ENCODE results near the gene ERC2. TPM values are rescaled to one million over a fixed set of nuclear protein-coding genes. Genes with fewer than 3 reads are reported as not detected.
A peak's percentile ranks its signal among the peaks of the same experiment; 100 is the strongest.

Gene ERC2
- total RNA-seq, 1 donor: 0.36 TPM

GRCh38 chr3:55512571-55513343, 955.5 kb downstream of the ERC2 start:
- no peak for TF ChIP-seq CTCF (IDR thresholded peaks at IDR 0.05; ENCODE audit: extremely low read depth, low read depth, low read length)
- H3K27me3 ChIP-seq (ENCODE audit: insufficient read depth, low read length): no peaks in the 10 kb centered on the region
- H4K20me1 ChIP-seq (ENCODE audit: insufficient read depth, low read length): no peaks in the 10 kb centered on the region
- H3K27ac ChIP-seq (ENCODE audit: low read depth, low read length): peak overlapping the region; percentile 46
- peak overlapping the region; percentile 37 for H2AFZ ChIP-seq (ENCODE audit: low read length)
- peaks cover 18% of the 10 kb centered on the region for H3K4me1 ChIP-seq (ENCODE audit: insufficient read depth, low read length)
- H3K9me3 ChIP-seq (ENCODE audit: low read depth, low read length): no peaks in the 10 kb centered on the region
- no peaks in the 10 kb centered on the region for H3K36me3 ChIP-seq (ENCODE audit: insufficient read depth, low read length)
- H3K4me2 ChIP-seq (ENCODE audit: insufficient read depth, low read length): peak overlapping the region; percentile 69
- H3K79me2 ChIP-seq (ENCODE audit: insufficient read depth, low read length): no peaks in the 10 kb centered on the region
- DNase-seq (ENCODE audit: insufficient read length, low spot score, missing footprints): no peak
- H3K4me3 ChIP-seq (ENCODE audit: insufficient read depth, low read length): no peak overlapping the region

DNA sequence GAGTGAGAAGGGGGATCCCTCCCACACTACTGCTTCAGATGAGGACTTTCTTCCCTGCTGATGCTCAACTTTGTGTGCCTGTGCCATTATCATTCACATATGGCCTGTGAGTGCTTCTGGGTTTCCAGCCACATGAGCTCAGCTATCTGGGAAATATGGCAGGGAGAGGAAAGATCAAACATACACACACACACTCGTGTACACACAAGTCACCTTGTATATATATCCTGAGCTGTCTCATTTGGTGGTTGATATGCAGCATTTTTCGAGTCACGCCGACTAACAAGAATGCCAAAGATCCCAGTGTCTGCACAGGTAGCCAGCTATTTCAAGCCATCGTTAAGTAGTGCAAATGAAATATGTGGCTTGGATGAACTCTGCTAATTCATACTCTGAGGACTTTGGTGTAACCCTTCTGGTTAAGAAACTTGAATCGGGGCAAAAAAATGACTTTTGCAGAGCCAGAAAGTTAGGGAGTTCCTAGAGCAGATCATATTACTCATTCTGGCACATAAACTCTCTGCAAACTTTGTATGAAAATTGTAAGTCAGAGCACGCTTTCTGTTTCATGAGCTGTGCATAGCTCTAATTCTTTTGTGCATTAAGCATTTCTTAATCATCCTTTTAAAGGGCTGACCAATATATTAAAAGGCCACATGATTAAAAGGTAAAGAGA, 956.2 kb downstream of the ERC2 start:
- H3K27ac ChIP-seq (ENCODE audit: low read depth, low read length): peak overlapping the region; percentile 2
- H3K4me2 ChIP-seq (ENCODE audit: insufficient read depth, low read length): peak overlapping the region; percentile 69
- TF ChIP-seq CTCF (IDR thresholded peaks at IDR 0.05; ENCODE audit: extremely low read depth, low read depth, low read length): no peak
- H3K27me3 ChIP-seq (ENCODE audit: insufficient read depth, low read length): no peaks in the 10 kb centered on the region
- peaks cover 18% of the 10 kb centered on the region for H3K4me1 ChIP-seq (ENCODE audit: insufficient read depth, low read length)
- no peak for DNase-seq (ENCODE audit: insufficient read length, low spot score, missing footprints)
- no peak overlapping the region for H2AFZ ChIP-seq (ENCODE audit: low read length)
- H4K20me1 ChIP-seq (ENCODE audit: insufficient read depth, low read length): no peaks in the 10 kb centered on the region
- H3K4me3 ChIP-seq (ENCODE audit: insufficient read depth, low read length): peak overlapping the region; percentile 20
- H3K9me3 ChIP-seq (ENCODE audit: low read depth, low read length): no peaks in the 10 kb centered on the region
- no peaks in the 10 kb centered on the region for H3K79me2 ChIP-seq (ENCODE audit: insufficient read depth, low read length)
- no peaks in the 10 kb centered on the region for H3K36me3 ChIP-seq (ENCODE audit: insufficient read depth, low read length)

DNA sequence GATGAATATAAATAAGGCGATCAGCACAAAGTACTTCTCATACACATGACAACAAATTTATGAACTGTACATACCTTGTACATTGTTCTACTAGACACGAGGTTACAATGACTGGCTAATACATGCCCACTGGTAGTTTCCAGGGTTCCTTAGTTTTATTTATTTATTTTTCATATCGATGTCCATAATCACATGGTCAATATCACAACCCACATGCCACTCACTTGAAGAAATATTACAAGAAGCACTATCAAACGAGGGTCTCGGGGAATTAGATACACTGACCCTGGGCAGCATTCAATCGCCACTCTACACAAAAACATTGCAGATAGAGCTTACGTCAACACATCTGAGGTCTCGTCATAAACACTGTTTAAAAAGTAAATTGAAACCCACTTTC, 959.9 kb downstream of the ERC2 start:
- H3K27ac ChIP-seq (ENCODE audit: low read depth, low read length): no peak overlapping the region
- no peaks in the 10 kb centered on the region for H3K9me3 ChIP-seq (ENCODE audit: low read depth, low read length)
- H3K4me2 ChIP-seq (ENCODE audit: insufficient read depth, low read length): no peak overlapping the region
- H3K4me1 ChIP-seq (ENCODE audit: insufficient read depth, low read length): peaks cover 18% of the 10 kb centered on the region
- no peaks in the 10 kb centered on the region for H4K20me1 ChIP-seq (ENCODE audit: insufficient read depth, low read length)
- no peak overlapping the region for H3K4me3 ChIP-seq (ENCODE audit: insufficient read depth, low read length)
- no peak overlapping the region for H2AFZ ChIP-seq (ENCODE audit: low read length)
- no peaks in the 10 kb centered on the region for H3K36me3 ChIP-seq (ENCODE audit: insufficient read depth, low read length)
- no peaks in the 10 kb centered on the region for H3K27me3 ChIP-seq (ENCODE audit: insufficient read depth, low read length)
- no peak for TF ChIP-seq CTCF (IDR thresholded peaks at IDR 0.05; ENCODE audit: extremely low read depth, low read depth, low read length)
- DNase-seq (ENCODE audit: insufficient read length, low spot score, missing footprints): no peak
- H3K79me2 ChIP-seq (ENCODE audit: insufficient read depth, low read length): no peaks in the 10 kb centered on the region

DNA sequence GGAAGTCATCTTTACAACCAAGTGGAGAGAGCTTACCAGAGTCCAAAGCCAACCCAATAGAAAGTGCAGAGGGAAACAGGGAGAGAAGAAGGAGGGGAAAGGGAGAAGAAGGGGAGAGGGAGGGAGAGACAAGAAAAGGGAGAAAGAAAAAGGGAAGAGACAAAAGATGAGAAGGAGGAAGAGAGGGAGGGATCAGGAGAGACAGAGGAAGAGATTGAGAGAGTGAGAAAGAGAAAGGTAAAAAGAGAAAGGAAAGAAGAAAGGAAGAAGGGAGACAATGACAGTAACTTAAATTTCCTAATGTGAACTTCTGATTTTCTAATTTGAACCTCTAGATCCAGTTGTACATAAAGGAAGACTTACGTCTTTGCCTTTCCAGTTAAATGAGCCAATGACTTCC, 960.5 kb downstream of the ERC2 start:
- Histone ChIP-seq H3K27ac (ENCODE audit: low read depth, low read length) (no peak overlapping the region), H3K4me2 (ENCODE audit: insufficient read depth, low read length) (no peak overlapping the region), H4K20me1 (ENCODE audit: insufficient read depth, low read length) (no peaks in the 10 kb centered on the region), H3K79me2 (ENCODE audit: insufficient read depth, low read length) (no peaks in the 10 kb centered on the region), H3K9me3 (ENCODE audit: low read depth, low read length) (no peaks in the 10 kb centered on the region), H2AFZ (ENCODE audit: low read length) (no peak overlapping the region), H3K4me3 (ENCODE audit: insufficient read depth, low read length) (no peak overlapping the region), H3K27me3 (ENCODE audit: insufficient read depth, low read length) (no peaks in the 10 kb centered on the region), H3K36me3 (ENCODE audit: insufficient read depth, low read length) (no peaks in the 10 kb centered on the region), H3K4me1 (ENCODE audit: insufficient read depth, low read length) (peaks cover 14% of the 10 kb centered on the region)
- DNase-seq (ENCODE audit: insufficient read length, low spot score, missing footprints): no peak
- TF ChIP-seq CTCF (IDR thresholded peaks at IDR 0.05; ENCODE audit: extremely low read depth, low read depth, low read length): no peak

Data from osteoblast (primary cell).